NOMO-1 treated with dmso at 0.1 percent for 144 hours (cell line): ENCODE measurements around the gene AIG1.
A peak's percentile ranks its signal among the peaks of the same experiment; 100 is the strongest.
"Not testable (repeated sequence)": the region's sequence is repeated elsewhere in the genome, so short reads cannot be mapped to it uniquely, and the experiment has no call there.

Experiments
- DNase-seq: peaks from one replicate; lab custom pipeline; 2025; ENCODE audit not compliant: unreplicated experiment; lab: John Stamatoyannopoulos, UW

The AIG1 gene

GRCh38 chr6:143055891-143056290 lies 4.8 kb upstream of the AIG1 start:
- no peak for DNase-seq

- no peak for DNase-seq
Measured at GRCh38 chr6:143058987-143059386, 1.7 kb upstream of the AIG1 start.

- DNase-seq, result no peak
Measured at GRCh38 chr6:143059663-143060353, 881 bp upstream of the AIG1 start.

GRCh38 chr6:143060354-143060805 lies 309 bp upstream of the AIG1 start:
- peak; percentile 74 for DNase-seq

GRCh38 chr6:143061597-143062385 lies 1.1 kb downstream of the AIG1 start:
- DNase-seq, result no peak

GRCh38 chr6:143062551-143062950 lies 1.9 kb downstream of the AIG1 start:
- no peak for DNase-seq

- DNase-seq, result no peak
Measured at GRCh38 chr6:143063631-143064030, 2.9 kb downstream of the AIG1 start.

- DNase-seq, result no peak
Measured at GRCh38 chr6:143064271-143064670, 3.6 kb downstream of the AIG1 start.

GRCh38 chr6:143064951-143065683 lies 4.4 kb downstream of the AIG1 start:
- DNase-seq, result peak; percentile 29

- DNase-seq, result no peak
Measured at GRCh38 chr6:143068001-143068400, 7.3 kb downstream of the AIG1 start.

GRCh38 chr6:143074101-143074500 lies 13.4 kb downstream of the AIG1 start:
- DNase-seq, result no peak

- no peak for DNase-seq
Measured at GRCh38 chr6:143074670-143075318, 14.1 kb downstream of the AIG1 start.

- DNase-seq, result no peak
Measured at GRCh38 chr6:143078468-143079324, 18.0 kb downstream of the AIG1 start.

GRCh38 chr6:143079325-143079640 lies 18.6 kb downstream of the AIG1 start:
- DNase-seq, result no peak

- not testable (repeated sequence) for DNase-seq
Measured at GRCh38 chr6:143082274-143082673, 21.6 kb downstream of the AIG1 start.

GRCh38 chr6:143084019-143084418 lies 23.3 kb downstream of the AIG1 start:
- not testable (repeated sequence) for DNase-seq

- DNase-seq, result not testable (repeated sequence)
Measured at GRCh38 chr6:143087335-143087734, 26.6 kb downstream of the AIG1 start.

GRCh38 chr6:143087856-143088255 lies 27.2 kb downstream of the AIG1 start:
- DNase-seq, result no peak

- no peak for DNase-seq
Measured at GRCh38 chr6:143090314-143091044, 29.8 kb downstream of the AIG1 start.

GRCh38 chr6:143092768-143093167 lies 32.1 kb downstream of the AIG1 start:
- DNase-seq, result no peak
